Measurements from ENCODE around the gene RAP1GAP.
"Not testable (repeated sequence)": the region's sequence is repeated elsewhere in the genome, so short reads cannot be mapped to it uniquely, and the experiment has no call there.

Gene RAP1GAP

DNA sequence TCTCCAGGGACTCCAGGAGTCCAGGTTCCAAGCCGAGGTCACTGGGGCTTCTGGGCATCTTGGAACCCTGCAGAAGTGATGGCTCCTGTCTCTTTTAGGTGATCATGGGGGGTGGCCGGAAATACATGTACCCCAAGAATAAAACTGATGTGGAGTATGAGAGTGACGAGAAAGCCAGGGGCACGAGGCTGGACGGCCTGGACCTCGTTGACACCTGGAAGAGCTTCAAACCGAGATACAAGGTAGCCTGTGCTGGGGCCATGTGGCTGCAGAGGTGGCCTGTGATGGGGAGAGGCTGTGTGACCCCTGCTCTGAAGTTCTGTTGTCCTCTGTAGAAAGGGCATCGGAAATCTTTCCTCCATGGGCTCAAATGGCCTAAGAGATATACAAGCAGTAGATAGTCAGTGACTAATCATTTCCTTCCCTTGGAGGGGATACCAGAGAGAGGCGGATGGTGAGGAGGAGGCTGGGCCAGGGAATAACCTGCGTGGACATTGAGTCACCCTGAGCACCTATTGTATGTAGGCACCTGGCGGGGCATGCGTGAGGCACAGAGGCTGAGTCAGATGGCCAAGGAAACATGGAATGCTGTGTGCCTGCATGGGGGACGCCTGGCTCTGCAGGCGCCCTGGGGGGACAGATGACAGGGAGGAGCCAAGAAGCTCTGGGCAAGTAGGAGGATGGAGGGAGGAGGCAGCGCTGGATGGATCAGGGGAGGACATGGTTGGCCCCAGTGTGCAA lies 101.0 kb downstream of the RAP1GAP start:
- peak; percentile 50 for DNase-seq

DNA sequence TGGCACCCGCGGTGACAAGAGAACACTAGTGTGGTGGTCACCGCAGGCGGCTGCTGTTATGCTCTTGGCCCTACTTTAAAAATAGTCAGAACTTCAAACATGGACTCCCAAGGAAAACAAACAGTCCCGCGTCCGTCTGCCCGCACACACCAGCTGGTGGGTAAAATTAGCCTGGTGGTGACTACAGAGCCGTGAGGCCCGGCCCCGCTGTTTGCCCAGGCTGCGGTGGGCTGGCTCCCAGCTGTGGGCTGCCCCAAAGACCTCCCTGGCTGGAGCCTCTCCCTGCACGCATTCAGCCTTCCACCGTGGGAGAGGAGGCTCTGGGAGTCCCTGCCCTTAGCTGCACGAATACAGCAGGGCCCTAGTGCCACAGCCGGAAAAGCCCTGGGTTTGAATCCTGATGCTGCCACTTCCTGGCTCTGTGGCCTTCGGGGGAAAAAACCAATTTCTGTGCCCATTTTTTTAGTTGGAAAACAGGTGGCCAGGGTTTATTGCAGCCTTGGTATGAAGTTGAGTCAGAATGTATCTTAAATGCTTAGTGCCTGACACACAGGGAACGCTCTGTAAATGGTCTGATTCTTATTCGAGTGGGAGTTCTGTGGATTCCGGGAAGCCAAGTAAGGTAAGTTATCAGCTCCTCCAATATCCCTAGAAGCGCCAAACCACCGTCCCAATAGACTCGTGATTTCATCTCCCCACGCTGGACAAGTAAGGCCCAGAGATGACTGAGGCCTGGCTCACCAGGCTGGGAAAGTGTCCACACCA lies 101.7 kb downstream of the RAP1GAP start:
- DNase-seq: peak; percentile 69

- DNase-seq: not testable (repeated sequence)
Observed at GRCh38 chr1:21566361-21566760, 102.8 kb downstream of the RAP1GAP start.

DNA sequence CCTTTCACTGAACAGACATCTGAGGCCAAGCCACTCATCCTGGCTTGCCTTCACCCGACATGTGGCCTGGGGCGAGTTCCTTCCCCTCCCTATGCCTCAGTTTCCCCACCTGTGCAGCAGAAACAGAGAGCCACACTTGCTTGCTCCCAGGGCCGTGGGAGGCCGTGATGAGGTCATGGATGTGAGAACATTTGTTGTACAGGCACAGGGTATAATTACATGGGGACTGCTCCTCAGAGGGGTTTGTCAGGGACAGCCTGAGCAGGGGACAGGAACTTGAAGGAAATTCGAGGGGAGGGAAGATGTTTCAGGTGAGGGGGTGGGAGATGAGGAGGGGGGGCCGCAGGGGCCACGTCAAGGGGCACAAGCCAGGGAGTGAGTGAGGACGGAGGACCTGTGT lies 103.9 kb downstream of the RAP1GAP start:
- no peak for DNase-seq

DNA sequence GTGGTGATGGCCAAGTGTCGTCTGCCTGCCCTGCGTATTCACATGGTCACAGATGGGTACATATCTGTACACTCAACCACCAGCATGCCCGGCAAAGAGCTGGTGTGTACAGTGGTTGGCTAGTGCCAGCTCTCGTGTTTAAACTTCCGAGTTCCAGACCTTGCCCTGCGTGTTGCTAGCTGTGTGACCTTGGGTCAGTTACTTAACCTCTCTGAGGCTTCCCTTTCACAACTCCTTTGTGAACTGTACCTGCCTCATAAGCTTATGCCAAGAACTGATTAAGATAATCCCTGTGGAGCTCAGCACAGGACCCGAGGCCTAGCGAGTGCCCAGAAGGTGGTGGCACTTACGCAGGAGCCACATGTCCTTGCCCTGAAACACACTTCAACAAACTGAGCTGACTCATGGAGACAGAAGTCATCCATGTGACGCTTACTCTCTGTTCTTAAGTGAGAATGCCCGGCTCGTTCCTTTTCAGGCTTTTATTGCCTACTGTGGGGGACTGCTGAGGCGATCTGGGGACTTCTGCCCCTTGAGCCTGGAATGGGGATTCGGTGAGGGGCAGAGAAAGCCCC lies 104.5 kb downstream of the RAP1GAP start:
- DNase-seq: no peak

DNA sequence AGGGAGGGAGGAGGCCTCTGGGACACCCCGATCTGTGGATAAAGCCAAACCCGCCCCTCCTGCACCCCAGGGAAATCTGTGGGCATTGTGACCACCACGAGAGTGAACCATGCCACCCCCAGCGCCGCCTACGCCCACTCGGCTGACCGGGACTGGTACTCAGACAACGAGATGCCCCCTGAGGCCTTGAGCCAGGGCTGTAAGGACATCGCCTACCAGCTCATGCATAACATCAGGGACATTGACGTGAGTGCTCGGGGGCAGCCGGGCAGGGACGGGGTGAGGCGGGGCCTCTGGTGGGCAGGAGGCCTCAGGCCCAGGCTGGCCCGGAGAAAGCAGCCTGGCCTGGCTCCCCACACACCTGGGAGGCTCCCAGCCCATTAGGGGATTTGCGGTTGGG lies 105.2 kb downstream of the RAP1GAP start:
- no peak for DNase-seq

GRCh38 chr1:21562896-21563295 lies 106.3 kb downstream of the RAP1GAP start:
- DNase-seq: no peak

- no peak for DNase-seq
Observed at GRCh38 chr1:21560916-21561638, 108.1 kb downstream of the RAP1GAP start.

- no peak for DNase-seq
Observed at GRCh38 chr1:21559788-21560567, 109.2 kb downstream of the RAP1GAP start.

DNA sequence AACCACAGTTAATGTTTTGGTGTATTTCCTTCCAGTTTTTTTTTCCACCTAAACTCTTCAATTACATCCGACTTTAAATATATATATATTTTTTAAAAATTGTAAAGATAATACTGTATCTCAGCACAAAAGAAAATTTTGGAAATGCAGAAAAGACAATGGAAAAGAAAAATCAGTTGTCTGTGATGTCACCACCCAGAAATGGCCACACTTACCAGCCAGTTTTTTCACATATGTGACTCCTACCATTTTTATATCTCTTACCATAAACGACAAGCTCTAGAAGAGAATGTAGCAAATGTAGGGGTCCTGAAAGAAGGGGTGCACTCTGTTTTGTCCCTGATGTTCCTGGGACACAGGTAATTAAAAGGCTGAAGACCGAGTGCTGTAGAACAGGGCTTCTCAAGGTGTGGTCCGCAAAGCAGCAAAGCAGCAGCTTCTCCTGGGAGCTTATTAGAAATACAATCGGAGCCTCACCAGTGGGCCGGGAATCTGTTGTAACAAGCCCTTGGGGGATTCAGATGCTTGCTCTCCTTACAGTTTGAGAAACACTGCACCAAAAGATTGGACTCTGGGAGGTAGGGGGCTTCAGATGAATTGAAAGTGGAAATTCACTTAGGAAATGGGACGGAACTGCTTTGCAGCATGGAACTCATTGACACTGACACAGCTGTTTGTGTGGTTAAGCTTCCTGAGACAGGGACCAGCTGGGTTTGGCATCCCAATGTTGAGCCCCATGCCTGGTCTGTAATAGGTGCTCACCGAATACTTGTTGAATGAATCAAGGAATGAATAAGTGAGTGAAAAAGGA lies 115.8 kb downstream of the RAP1GAP start:
- peak; percentile 84 for DNase-seq

DNA sequence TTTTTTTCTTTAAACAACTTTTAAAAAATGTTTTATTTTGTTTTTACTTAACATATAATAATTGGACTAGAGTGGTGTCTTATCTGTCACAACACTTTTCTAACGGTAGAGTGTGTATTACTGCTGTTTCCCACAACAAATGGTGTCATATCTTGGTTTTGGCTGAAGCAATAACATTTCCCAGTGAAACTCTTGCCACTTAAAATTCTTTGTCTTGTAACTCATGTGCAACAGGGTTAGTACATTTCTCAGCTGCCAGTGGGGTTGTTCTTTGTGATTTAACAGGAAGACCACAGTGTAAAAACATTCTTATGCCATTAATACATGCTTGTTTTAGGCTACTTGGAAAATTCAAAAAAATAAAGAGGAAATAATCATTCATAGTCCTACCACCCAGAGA lies 116.4 kb downstream of the RAP1GAP start:
- peak; percentile 90 for DNase-seq

- no peak for DNase-seq
Observed at GRCh38 chr1:21550866-21551475, 118.2 kb downstream of the RAP1GAP start.

DNA sequence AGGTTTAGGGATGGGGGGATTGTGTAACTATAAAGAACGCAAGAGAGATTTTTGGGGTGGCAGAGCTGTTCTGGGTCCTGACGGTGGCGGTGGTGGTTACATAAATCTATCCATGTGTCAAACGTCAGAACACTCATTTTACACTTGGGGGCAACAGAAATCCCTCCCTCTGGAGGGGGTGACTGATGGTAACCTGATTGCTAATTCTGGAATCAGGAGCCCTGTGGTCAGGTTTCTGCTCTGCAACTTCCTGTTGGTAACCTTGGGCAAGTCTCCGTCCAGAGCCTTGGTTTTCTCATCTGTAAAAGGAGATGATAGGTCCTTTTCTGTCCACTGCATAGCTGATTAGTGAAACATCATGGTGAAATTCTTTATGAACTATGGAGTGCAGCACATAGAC lies 119.1 kb downstream of the RAP1GAP start:
- peak; percentile 54 for DNase-seq

DNA sequence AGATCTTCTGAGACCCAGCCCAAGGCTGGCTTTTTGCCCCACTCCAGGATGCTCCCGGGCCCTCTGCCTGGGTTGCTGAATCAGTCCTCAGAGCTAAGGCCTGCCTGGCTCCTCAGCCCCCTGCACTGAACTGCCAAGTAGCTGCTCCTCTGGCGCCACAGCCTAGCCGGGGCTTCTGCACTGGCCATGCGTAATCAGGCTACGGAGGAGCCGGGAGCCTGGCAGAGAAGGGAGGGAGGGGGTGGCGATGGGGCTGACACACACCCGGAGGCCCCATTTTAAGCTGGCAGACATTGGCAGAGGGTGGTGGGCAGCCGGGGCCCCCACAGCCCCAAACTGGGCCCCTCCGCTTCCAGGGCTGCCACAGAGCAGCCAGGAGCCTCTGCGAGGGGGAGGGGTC lies 121.3 kb downstream of the RAP1GAP start:
- DNase-seq: no peak
